ENCODE data around the gene TDRD10. TPM values are rescaled to one million over a fixed set of nuclear protein-coding genes. Genes with fewer than 3 reads are reported as not detected.

Gene TDRD10
- total and polyA plus RNA-seq, 8 donors = 0.18 to 4.1 (median 1.4) TPM; not detected in 2

DNA sequence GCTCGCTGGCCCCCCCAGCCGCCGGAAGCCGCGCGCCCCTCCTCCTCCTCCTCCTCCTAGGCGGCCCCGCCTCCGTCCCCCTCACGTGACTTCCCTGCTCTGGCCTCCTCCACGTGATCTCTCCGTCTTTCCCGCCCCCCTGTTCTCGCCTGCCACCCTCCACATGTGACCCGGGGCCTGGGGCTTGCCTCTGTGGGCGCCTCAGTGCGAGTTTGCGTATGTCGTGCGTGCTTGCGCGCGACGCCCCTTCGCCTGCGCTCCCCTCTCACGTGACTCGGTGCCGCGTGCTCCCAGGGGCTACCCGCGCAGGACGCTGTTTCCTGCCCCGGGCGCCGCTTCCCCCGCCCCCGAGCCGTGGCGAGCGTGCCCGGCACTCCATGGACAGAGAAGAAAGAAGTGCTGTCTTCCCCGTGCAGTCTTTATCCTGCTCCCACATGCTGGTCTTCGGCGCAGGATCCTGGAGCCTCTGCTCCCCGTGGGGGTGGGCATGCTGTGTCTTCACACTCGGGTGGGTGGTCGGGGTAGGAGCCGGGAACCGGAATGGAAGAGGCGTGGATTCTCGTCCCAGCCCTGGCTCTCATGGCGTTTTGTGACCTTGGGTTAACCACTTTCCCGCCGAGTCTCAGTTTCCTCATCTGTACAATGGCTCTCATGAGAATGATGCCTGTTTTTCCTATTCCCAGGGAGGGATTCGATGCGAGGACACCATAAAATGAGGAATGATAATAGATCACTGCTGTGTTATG, 56.9 kb downstream of the TDRD10 start:
- Histone ChIP-seq H3K27me3 (no peaks in the 10 kb centered on the region), H3K4me1 (peaks cover 24 to 54% (median 43%) of the 10 kb centered on the region in 4 donors), H3K36me3 (peaks cover 19 to 22% (median 21%) of the 10 kb centered on the region in 4 donors), H3K27ac (peak overlapping the region; percentile 91 to 97 (median 95)), H3K4me3 (peak overlapping the region; percentile 63 to 95 (median 92)), H3K9me3 (no peaks in the 10 kb centered on the region)
- TF ChIP-seq POLR2A (IDR thresholded peaks at IDR 0.05) (no peak), POLR2AphosphoS5 (IDR thresholded peaks at IDR 0.05) (peak; percentile 70 to 96 (median 92)), EP300 (IDR thresholded peaks at IDR 0.05) (no peak)
- TF ChIP-seq, protein P1, sequence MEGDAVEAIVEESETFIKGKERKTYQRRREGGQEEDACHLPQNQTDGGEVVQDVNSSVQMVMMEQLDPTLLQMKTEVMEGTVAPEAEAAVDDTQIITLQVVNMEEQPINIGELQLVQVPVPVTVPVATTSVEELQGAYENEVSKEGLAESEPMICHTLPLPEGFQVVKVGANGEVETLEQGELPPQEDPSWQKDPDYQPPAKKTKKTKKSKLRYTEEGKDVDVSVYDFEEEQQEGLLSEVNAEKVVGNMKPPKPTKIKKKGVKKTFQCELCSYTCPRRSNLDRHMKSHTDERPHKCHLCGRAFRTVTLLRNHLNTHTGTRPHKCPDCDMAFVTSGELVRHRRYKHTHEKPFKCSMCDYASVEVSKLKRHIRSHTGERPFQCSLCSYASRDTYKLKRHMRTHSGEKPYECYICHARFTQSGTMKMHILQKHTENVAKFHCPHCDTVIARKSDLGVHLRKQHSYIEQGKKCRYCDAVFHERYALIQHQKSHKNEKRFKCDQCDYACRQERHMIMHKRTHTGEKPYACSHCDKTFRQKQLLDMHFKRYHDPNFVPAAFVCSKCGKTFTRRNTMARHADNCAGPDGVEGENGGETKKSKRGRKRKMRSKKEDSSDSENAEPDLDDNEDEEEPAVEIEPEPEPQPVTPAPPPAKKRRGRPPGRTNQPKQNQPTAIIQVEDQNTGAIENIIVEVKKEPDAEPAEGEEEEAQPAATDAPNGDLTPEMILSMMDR (IDR thresholded peaks at IDR 0.05) = peak in 1 of 7 experiments; percentile 38
- intact Hi-C loops (cut with DNase I; ENCODE audit: low total_unique reads) = no loop called here
- peak; percentile 99 for DNase-seq
- 0 to 1% (median 1%) methylated on average over 21 to 57 of the region's 57 CpGs for WGBS, 5 donors

DNA sequence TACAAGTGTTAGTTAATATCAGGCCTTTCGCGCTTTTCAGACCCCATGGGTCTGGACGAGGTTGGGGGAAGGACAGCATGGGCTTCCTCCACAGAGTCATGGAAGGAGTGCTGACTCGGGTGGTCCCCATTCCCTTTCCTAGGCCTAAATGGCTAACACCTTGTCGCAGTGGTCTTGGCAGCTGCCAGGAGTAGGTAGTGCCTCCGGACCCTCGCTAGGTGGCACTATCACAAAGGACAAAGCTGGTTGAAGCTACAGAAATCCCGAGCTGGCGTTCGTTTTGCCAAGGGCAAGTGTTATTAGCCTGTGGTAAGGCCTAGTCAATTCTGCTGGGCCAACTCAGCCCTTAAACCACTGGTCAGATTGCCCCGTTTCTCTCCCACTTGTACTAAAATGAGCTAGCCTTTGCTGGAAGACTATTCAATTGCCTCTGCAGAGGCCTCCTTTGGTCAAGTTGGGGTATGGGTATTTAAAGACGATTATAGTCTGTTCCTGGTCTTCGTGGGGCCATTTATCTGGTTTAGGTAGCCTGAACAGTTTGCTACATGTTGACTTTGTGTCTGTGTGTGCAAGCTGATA, 57.5 kb downstream of the TDRD10 start:
- intact Hi-C loops (cut with DNase I; ENCODE audit: low total_unique reads) = loop anchor here (5.0 to 10.0 kb wide), 2 partner anchors 185 to 318 kb away; no protein-coding TSS in a partner anchor
- DNase-seq = peak; percentile 89 to 96
- H3K4me1 ChIP-seq = peaks cover 24 to 48% (median 39%) of the 10 kb centered on the region in 4 donors
- H3K27ac ChIP-seq = peak overlapping the region; percentile 91 to 97 (median 95)
- H3K27me3 ChIP-seq = no peaks in the 10 kb centered on the region
- H3K4me3 ChIP-seq = peak overlapping the region; percentile 63 to 95 (median 92)
- WGBS, 5 donors = 4 to 8% (median 7%) methylated on average over 13 of the region's 13 CpGs
- H3K36me3 ChIP-seq = peaks cover 13 to 16% (median 15%) of the 10 kb centered on the region in 4 donors
- no peak for TF ChIP-seq POLR2A (IDR thresholded peaks at IDR 0.05)
- TF ChIP-seq EP300 (IDR thresholded peaks at IDR 0.05) = no peak
- TF ChIP-seq POLR2AphosphoS5 (IDR thresholded peaks at IDR 0.05) = peak in 1 of 3 donors; percentile 70
- TF ChIP-seq, protein P1 (IDR thresholded peaks at IDR 0.05) = peak in 5 of 7 experiments; percentile 86 to 95 (median 92)
- no peaks in the 10 kb centered on the region for H3K9me3 ChIP-seq

DNA sequence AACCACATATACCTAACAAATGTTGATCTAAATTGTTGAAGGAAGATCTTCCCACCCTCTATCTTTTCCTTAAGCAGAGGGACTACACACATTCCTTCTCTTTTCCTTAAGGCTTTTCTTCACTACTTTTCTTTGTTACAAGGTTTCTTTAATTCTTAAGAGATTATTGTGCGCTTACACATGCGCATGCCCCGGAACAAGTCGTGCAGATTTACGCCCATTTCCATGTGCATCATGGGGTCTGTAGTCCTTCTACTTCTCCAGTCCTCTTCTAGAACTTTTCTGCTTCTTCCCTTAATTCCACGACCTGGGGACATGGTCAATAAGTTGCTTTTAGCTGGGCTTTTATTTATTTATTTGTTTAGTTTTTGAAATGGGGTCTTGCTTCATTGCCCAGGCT, 63.9 kb downstream of the TDRD10 start:
- no peak for TF ChIP-seq POLR2A (IDR thresholded peaks at IDR 0.05)
- Histone ChIP-seq H3K4me3 (no peak overlapping the region), H3K27me3 (peaks cover 0 to 39% (median 15%) of the 10 kb centered on the region in 3 donors), H3K36me3 (no peaks in the 10 kb centered on the region), H3K9me3 (no peaks in the 10 kb centered on the region), H3K27ac (no peak overlapping the region), H3K4me1 (peaks cover 10 to 12% (median 11%) of the 10 kb centered on the region in 4 donors)
- intact Hi-C loops (cut with DNase I; ENCODE audit: low total_unique reads) = loop anchor here (10.0 kb wide), 1 partner anchor 179 kb away; no protein-coding TSS in a partner anchor
- DNase-seq = no peak
- 82 to 92% (median 84%) methylated on average over 6 of the region's 6 CpGs for WGBS, 5 donors

DNA sequence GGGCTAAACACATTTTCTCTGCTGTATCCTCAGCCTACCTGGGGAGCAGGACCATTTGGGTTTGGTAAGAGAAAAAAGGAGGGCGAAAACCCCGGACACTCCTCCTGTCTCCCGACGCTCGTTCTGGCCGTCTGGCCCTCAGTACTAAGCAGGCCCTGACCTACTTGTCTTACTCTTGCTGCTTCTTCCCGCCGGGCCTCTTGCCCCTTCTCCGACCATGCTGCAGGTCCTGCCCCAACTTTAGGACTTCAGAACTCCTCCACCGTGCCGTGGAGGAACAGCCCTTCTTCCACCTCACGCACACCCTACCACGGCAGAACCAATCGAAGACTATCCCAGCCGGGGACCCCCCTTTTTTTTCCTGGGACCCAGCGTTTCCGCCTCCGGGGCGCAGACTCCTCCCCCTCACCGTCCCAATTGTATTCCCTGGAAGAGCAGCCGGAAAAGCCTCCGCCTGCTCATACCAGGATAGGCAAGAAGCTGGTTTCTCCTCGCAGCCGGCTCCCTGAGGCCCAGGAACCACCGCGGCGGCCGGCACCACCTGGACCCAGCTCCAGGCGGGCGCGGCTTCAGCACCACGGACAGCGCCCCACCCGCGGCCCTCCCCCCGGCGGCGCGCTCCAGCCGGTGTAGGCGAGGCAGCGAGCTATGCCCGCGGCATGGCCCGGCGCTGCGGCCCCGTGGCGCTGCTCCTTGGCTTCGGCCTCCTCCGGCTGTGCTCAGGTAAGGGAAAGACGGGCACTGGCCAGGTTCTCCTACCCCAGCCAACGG, 65.6 kb downstream of the TDRD10 start, which contains the start of gene CHRNB2:
Gene CHRNB2 (plus strand): TSS at position 393 of the 771 bp plus-strand sequence. CDS start 267 bp downstream, at position 660.
- intact Hi-C loops (cut with DNase I; ENCODE audit: low total_unique reads) = loop anchor here (10.0 kb wide), 1 partner anchor 177 kb away; no protein-coding TSS in a partner anchor
- WGBS, 5 donors = 2 to 3% (median 3%) methylated on average over 35 to 53 of the region's 53 CpGs
- Histone ChIP-seq H3K4me3 (peak within 1 kb of the TSS in 3 of 4 donors; percentile 19 to 32 (median 23)), H3K9me3 (no peaks in the 10 kb centered on the region), H3K27me3 (peaks cover 0 to 39% (median 15%) of the 10 kb centered on the region in 3 donors), H3K27ac (no peak within 1 kb of the TSS), H3K4me1 (peaks cover 10 to 12% (median 11%) of the 10 kb centered on the region in 4 donors), H3K36me3 (no peaks in the 10 kb centered on the region)
- TF ChIP-seq POLR2AphosphoS5 (IDR thresholded peaks at IDR 0.05) (peak in 1 of 3 donors; percentile 26), POLR2A (IDR thresholded peaks at IDR 0.05) (no peak)
- DNase-seq = peak; percentile 78 to 92
